HG03354 (cell line): ENCODE results near the gene ESRRG.
"Not testable (repeated sequence)": the region's sequence is repeated elsewhere in the genome, so short reads cannot be mapped to it uniquely, and the experiment has no call there.

Experiments used
- ATAC-seq: cut with Tn5 transposase; IDR thresholded peaks from one replicate; pipeline ENCODE4 v1.9.1; 2021; ENCODE audit warnings: mild to moderate bottlenecking; ENCODE audit not compliant: unreplicated experiment, poor library complexity, severe bottlenecking

ESRRG gene

DNA sequence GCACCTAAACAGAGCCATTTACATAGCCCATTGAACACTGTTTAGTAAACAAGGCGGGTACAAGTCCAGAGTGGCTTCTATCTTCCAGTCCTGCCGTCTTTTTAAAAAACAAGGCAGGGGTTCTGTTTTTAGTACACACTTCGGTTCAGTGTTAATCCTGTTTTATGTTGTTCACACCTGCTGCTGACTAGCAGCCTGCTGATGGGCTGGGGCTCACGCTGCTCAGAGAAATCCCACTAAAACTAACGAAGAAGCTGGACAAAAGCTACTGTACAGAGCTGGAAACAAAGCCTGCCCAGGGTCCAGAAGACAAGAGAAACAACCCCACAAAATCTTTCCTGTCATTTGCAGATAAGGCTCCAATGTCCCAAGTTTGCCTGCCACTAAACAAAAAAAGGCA is 13.2 kb downstream of the ESRRG start:
- no peak for ATAC-seq

DNA sequence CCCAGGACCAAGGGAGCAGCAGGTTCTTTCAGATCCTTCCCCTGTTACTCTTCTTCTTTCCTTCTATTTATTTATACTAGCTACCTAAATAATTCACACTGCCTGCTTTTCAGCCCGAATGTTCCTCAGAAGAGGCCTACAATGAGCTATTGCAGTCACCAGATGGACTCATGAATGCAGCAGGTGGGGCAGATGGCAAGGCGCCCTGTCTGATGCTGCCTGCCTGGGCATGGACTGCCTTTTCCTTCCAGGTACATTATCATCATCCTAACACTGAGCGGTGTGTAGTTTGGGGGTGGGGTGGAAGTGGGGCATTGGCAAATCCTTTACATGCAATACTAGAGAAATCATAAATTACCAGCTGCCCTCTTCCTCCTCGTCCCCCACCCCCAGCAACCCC is 17.6 kb downstream of the ESRRG start:
- ATAC-seq, result no peak

DNA sequence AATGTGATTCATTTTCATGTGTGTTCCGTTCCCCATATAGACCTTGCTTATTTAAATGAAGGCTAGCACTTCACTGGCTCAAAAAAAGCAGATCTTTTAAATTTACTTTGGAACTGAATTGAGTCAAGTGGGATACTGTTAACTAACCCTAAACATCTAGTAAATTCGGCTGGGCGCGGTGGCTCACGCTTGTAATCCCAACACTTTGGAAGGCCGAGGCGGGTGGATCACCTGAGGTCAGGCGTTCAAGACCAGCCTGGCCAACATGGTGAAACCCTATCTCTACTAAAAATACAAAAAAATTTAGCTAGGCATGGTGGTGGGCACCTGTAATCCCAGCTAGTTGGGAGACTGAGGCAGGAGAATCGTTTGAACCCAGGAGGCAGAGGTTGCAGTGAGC is 19.2 kb downstream of the ESRRG start:
- not testable (repeated sequence) for ATAC-seq

DNA sequence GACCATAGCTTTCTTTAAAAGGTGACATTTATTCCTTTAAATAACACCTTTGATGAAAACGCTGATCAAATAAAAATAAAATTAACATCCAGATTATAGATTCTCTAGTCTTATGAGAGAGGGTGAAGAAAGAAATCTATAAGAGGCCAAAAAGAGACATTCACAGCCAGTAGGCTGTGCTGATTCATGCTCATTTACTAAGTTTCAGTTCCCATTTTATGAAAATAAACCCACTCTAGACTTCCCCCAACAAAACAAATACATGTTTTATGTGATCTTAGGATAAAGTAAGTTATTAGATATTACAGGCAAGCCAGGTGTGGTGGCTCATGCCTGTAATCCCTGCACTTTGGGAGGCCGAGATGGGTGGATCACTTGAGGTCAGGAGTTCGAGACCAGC is 21.1 kb downstream of the ESRRG start:
- ATAC-seq, result peak; percentile 81

DNA sequence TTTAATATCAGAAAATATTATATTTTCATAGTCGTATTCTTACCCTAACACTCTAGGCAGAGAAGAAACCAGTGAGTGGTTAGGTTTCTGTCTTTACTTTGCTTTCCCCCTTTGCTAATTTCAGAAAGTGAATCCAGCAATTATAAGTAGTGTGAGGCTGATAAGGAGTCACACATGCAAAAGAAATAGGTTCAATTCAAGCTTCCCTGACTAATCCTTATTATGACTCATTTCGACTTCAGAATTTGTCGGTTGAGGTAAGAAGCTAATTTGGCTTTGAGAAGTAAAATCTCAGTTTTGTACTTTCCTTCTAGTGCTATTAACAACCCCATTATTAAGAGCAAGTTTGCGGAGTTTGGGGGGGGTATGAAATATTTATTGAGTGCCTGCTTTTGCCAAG is 22.4 kb downstream of the ESRRG start:
- ATAC-seq, result no peak

DNA sequence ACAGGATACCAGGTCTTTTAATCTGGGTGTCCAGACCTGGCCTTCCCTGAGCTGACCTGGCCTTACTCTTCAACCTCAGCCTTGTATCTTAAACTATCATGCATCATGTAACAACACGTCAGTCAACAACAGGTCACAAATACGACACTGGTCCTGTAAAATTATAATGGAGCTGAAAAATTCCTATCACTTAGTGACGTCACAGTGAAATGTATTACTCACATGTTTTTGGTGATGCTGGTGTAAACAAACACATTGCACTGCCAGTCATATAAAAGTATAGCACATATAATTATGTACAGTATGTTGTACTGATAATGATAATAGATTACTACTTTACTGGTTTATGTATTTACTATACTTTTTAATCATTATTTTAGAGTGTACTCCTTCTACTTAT is 31.5 kb downstream of the ESRRG start:
- no peak for ATAC-seq

DNA sequence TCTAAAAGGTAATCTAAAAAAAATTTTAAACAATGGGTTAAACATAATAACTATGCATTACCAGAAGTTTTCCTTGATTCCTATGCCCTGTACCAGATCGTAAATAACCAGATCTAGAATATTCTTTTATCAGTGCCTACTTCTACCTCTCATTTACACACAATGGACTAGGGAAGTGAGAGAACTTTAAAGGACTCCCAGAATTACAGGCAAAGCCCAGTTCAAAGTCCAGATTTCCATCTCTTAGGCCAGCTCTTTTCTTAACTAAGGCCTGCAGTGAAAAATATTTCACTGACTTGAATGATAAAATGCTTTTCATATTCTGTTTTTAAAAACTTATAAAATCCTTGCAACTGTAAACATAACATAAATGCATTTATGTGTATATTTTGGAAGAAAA is 32.6 kb downstream of the ESRRG start:
- no peak for ATAC-seq

DNA sequence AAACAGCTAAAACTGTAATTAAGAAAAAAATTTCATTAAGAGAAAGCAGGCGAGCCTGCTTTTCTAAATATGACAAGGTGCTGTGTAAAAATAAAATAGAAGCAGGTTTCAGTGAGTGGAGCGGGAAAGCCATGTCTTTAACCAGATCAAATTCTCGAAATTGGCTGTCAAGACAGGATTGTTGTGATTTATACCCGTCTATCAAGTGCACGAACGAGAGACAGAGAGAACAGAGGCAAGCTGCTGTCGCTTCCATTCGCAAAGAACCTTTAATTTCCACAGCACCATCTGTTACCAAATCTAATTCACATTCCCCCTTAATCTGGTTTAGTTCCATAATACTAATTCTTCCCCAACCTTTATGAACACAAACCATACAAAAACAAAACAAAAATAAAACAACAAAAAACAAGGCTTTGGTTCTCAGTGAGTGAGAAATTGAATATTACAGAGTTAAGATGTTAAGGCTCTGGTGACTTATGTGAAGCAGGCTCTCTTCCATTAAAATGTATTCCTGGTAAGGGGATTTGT is 35.0 kb downstream of the ESRRG start:
- ATAC-seq, result no peak

DNA sequence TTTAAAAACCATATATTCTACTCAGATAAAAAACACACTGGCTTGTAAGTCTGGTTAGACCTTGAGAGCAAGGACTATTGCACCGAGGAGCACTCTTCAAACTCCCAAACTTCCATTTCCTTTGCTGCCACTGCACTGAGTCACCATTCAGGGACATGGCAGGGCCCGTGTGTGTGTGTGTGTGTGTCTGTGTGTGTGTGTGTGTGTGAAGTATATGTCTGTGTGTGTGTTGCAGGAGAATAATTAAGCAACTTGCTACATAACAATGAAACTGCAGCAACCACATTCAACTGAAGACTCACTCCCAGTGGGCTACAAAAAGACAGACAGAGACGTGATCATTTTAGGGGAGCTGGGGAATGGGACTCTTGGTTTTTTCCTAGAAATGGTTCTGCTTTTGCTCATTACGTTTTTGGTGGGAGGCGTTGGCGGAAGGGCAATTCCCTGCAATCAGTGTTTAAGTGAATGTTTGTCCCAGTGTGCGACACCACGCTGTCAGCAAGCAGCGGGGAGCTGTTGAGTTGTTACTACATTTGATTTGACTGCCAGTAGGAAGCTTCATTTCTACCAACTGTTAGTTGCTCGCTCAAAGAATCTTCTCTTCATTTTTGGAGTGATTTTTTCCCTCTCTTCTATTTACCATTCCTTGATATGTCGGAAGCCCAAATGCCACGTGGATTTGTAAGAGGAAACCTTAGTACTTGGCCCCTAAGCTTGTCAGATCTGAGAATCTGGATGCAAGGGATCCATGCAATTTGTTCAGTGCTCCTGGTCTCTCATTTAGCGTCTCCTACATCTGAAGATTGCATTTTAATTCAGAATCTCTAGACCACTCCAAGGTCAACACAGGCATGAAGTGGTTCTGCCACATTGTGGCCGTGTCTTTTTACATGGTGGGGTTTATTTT is 36.1 kb downstream of the ESRRG start:
- ATAC-seq, result no peak

DNA sequence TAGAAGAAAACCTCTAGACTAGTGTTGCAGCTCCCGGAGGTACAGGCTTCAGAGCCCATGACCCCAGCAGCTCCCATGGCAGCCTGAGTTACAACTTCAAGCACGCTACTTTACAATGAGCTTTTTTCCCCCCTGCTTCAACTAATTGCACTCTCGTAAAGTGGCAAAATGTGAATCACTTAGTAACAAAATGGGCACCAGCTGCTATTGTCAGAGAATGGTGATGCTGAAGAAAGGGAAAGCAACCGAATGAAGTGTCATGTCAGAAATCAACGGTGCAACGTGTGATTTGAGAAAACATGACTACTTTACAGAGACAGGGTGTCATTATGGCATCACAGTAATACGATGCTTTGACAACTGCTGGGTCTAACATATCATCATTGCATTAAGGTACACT is 40.5 kb downstream of the ESRRG start:
- no peak for ATAC-seq

DNA sequence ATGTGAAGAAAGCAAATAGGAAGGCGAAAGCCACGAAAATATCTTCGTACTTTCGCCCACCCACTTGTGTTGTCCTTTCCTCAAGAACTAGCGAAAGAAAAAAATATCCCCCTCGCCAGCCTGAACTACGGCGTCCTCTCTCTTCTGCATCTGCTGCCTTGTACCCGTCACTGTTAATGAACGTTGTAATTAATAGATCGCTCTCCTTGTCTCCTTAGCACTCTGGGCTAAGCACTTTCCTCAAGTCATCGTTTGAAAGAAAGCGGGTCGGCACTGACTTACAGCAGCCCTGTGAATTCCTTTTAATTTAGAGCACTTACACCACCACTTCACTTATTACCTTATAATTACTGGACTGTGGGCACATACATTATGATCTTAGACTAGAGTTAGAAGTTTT is 44.1 kb downstream of the ESRRG start:
- no peak for ATAC-seq

DNA sequence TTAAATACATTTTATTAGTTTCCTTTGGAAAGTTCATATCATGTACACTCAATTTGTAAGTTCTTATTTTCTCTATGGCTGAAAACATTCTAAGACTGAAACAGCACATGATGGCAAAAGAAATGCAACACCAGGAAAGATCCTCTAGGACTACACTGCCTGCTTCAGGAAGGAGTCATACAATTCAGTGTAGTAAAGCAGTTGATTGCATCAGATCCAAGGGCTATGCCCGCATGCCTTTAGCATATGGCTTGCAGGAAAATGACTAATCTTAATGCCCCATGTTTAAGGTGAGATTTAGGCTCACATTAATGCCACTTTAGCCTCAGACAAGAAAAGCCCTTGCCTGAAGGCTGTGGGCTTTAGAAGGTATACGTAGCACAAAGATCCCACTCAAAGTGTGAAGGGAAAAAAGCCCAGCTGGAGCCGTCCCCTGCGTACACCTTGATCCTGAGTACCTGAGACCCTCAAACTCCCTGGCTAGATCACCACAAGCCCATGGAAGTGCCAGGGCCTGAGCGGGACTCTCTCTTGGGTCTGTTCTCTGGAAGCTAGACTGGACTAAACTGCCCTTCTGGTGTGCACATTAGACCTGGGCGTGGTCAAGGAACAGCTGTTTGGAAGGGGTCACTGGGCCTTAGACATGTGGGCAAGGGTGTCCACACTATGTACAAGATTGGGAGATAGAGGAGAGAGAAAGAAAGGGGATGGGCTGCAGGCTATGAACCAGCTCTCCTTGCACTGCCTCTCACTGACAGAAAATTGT is 52.9 kb downstream of the ESRRG start:
- no peak for ATAC-seq

DNA sequence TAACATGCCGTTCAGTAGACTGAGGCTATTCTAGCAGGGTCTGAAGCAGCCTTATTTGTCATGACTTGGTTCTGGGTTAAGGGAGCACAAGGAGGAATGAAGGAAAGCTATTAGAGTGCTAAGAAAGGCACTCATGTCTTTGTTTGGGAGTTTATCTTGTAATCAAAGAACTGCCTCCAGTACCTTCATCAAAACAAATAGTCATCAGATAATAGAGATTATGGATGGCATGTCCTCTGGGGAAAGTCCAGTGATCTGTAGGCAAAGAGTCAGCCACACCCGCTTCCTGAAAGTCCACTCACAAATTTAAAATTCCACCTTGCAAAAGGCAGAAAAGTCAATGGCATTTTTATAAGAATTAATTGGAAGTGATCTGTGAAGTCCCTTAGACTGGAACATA is 56.8 kb downstream of the ESRRG start:
- no peak for ATAC-seq

DNA sequence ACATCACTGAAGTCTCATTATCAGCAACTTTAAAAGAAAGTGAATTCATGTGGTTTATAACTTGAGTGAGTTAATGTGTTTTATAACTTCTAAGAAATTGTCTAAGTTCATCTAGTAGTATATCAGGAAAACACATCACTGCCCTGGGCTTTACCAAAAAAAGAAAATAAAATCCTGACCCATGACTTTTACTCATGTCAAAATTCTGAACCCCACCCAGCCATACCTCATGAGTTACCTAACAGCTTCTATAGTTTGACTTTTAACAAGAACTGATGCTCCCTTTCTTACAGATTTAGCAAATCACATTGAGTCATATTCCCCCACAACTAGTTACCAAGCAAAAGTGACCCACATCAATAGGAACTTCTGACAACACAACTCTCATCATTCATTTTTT is 57.4 kb downstream of the ESRRG start:
- no peak for ATAC-seq

DNA sequence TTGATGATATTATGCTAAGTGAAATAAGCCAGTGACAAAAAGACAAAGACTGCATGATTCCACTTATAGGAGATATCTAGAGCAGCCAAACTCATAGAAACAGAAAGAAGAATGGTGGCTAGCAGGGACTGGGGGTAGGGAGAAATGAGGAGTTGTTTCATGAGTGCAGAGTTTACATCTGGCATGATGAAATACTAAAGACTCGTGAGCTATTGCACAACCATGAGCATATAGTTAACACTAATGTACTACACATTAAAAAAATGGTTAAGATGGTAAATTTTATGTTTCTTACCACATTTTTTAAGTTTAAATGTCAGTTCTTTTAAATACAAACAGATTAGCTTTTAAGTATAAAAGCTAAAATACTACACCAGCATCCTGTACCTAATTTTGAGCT is 57.8 kb downstream of the ESRRG start:
- no peak for ATAC-seq

DNA sequence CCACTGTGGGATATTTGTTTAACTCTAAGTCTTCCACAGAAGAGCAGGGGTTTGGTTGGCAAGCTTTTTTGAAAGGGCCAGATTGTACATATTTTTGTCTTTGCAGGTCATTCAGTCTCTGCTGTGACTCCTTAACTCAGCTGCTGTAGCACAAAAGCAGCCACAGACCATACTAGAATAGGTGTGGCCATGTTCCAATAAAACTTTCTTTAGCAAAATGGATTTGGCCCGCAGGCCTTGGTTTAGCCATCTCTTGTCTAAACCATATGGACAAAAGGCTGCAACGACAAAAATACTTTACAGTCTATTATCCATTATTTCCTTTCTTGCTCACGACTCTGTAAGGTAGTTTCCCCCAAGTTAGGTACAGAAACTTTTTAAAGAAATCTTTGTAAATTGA is 60.5 kb downstream of the ESRRG start:
- ATAC-seq, result no peak

DNA sequence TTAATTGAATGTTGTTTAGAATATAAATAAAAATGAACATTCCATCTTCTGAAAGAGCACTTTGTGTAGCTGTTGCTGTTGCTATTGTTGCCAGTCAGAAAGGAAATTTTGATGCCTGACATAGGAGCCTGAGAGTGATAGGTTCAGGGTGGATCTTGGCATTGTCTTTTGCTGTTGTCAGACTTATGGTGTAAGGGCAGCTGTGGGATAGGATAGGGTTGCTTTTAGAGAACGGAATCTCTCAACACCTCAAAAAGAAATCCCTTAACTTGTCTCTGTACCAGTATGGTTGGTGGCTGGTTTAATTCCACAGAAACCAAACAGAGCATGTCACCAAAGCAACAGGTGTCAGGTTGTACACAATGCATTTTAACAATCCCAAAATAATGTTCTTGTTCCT is 62.7 kb downstream of the ESRRG start:
- no peak for ATAC-seq

DNA sequence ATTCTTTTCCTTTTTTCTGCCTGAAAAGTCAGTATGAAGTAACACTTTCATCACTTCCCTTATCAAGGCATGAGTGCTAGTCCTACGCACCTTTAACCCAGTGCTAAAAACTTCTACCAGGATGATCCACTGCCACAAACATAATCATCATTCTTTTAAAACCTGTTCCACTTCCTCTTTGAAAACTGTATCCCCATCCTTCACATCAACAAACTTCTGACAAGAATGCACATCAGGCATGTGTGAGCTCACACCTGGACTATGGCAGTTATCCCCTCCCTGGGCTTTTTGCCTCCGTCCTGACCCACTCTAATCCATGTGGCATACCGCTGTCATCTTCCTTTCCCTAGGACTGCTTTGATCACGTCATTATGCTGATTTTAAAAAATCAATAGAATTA is 70.2 kb downstream of the ESRRG start:
- no peak for ATAC-seq

DNA sequence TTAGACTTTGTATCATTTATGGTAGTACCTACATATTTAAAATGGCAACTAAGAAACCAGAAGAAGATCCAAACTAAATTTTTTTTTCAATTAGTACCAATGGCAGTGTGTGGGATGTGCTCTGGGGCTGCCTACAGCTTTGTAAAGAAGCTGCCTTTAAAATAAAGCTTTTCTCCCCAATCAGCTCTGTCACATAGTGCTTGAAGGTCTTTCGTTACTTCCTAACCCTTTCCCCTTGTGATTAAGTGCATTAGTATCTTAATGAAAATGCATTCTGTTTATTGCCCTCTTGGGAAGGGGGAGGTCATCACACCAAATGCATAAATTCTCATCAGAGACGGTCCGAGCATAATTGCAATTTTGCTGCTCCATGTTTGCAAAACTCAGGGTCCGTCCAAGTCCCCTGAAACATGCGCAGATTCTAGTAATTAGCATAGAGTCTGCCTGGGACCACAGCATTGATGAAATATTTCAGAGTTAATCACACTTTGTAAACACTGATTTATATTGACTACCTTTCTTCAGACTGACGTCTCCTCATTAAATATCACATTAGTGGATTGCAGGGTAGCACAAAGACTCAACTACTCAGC is 71.3 kb downstream of the ESRRG start:
- no peak for ATAC-seq

DNA sequence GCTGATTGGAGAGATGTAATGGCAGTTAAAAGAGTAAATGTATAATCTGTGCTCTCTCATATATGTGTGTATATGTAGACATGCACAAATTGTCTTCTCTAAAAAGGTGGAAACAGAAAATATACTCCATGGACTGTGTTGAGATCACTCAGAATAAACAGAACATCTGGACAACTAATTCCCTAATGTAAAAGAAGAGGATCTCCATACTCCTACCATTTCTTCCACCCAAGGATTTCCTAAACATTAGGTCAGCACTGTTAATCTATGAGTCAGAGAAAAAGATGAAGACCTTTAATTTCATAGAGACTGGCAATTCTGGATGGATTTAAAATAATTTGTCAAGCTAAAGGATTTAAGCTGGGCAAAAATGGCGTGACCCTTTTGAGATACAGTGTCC is 80.1 kb downstream of the ESRRG start:
- ATAC-seq, result no peak
